HepG2 (cell line): Measurements from ENCODE around the gene ARVCF. TPM values are rescaled to one million over a fixed set of nuclear protein-coding genes. Genes with fewer than 3 reads are reported as not detected.

ENCODE experiments used
- ATAC-seq: fragments of 200-7000 bp; cut with Tn5 transposase; 3 replicates; pipeline ENCODE4 v1.9.1; 2020; ENCODE audit warnings: mild to moderate bottlenecking, moderate library complexity
- BruUV-seq: library from RNA; stranded (reverse); fragments of 400-500 nt; replicated peaks from 2 replicates; lab custom pipeline; 2021; lab: Mats Ljungman, UMichigan
- CTCF ChIA-PET: fragments of 300-600 bp; formaldehyde crosslinking; extraction: SDS; loops from one replicate; lab custom pipeline; 2021; ENCODE audit warnings: low total read pairs, inconsistent platforms, low intra/inter-chr PET ratio; lab: Yijun Ruan, JAX
- POLR2A ChIA-PET: fragments of 350-600 bp; sonication (Branson Sonifier 250); formaldehyde crosslinking; loops from one replicate; lab custom pipeline; 2020; ENCODE audit warnings: antibody characterized with exemption, inconsistent platforms; lab: Yijun Ruan, JAX
- DNase-seq: peaks from one replicate; pipeline ENCODE4 v3.0.0-alpha.2; 2015; ENCODE audit warnings: low spot score
- FAIRE-seq: peaks from 3 replicates; lab custom pipeline; 2011; peaks lifted over from hg19 to GRCh38; lab: Jason Lieb, UNC
- H2AFZ ChIP-seq: one replicate; pipeline ENCODE4 v1.6.1; 2011; ENCODE audit warnings: low read length, inconsistent platforms
- H3K27ac ChIP-seq: fragments of 300-600 bp; 3 replicates; pipeline ENCODE4 v1.8.0; 2011; ENCODE audit warnings: mixed run types, mild to moderate bottlenecking, mixed read lengths, low read length, inconsistent platforms; ENCODE audit not compliant: insufficient read depth; ENCODE audit errors: extremely low read length
- H3K27me3 ChIP-seq, 2 experiments: fragments of 200-600 bp in 1 of 2; 2 replicates in 1 of 2; 3 replicates in 1 of 2; pipeline versions ENCODE4 v1.6.0 to v1.8.0; 2011; ENCODE audit warnings: low read length in 2 of 2, mild to moderate bottlenecking in 2 of 2, moderate library complexity in 2 of 2, inconsistent platforms in 1 of 2; ENCODE audit not compliant: insufficient read depth in 2 of 2, control insufficient read depth in 1 of 2
- H3K36me3 ChIP-seq, 2 experiments: fragments of 200-600 bp in 1 of 2; replicated peaks in 1 of 2; 2 replicates in 1 of 2; 3 replicates in 1 of 2; pipeline versions ENCODE4 v1.5.1 to v1.8.0; 2011; ENCODE audit warnings: low read length in 2 of 2, inconsistent platforms in 1 of 2; ENCODE audit not compliant: insufficient read depth in 2 of 2, control insufficient read depth in 1 of 2
- H3K4me1 ChIP-seq: 2 replicates; pipeline ENCODE4 v1.5.1; 2012; ENCODE audit warnings: low read length, inconsistent platforms; ENCODE audit not compliant: insufficient read depth
- H3K4me2 ChIP-seq: 2 replicates; pipeline ENCODE4 v1.6.0; 2011; ENCODE audit warnings: low read depth, low read length, inconsistent platforms
- H3K4me3 ChIP-seq, 3 experiments: fragments of 200-600 bp in 1 of 3; sonication (generic), shearing (Covaris generic) in 1 of 3; replicated peaks in 1 of 3; 2 replicates each; pipeline ENCODE4 v1.5.1; 2011 to 2016; ENCODE audit warnings: low read length in 3 of 3, inconsistent platforms in 2 of 3, low read depth in 2 of 3, mild to moderate bottlenecking in 2 of 3, control low read depth in 1 of 3, mixed read lengths in 1 of 3; ENCODE audit not compliant: insufficient read depth in 1 of 3
- H3K79me2 ChIP-seq: one replicate; pipeline ENCODE4 v1.6.1; 2011; ENCODE audit warnings: low read length, inconsistent platforms; ENCODE audit not compliant: insufficient read depth
- H3K9ac ChIP-seq: 2 replicates; pipeline ENCODE4 v1.6.0; 2011; ENCODE audit warnings: mild to moderate bottlenecking, low read depth, low read length, inconsistent platforms; ENCODE audit not compliant: insufficient read depth
- H3K9me3 ChIP-seq: 2 replicates; pipeline ENCODE4 v1.5.1; 2012; ENCODE audit warnings: mild to moderate bottlenecking, low read length
- H4K20me1 ChIP-seq: 2 replicates; pipeline ENCODE4 v1.6.0; 2011; ENCODE audit warnings: inconsistent platforms, mild to moderate bottlenecking, low read length, moderate library complexity; ENCODE audit not compliant: insufficient read depth
- CHD4 ChIP-seq: fragments of 200-600 bp; sonication (generic); IDR thresholded peaks from 2 replicates; pipeline ENCODE4 v1.7.0; 2017; ENCODE audit warnings: mild to moderate bottlenecking, low read length, borderline replicate concordance
- FOXK2 ChIP-seq: fragments of 450-650 bp; IDR thresholded peaks from 2 replicates; pipeline ENCODE4 v1.6.1; 2016
- PHF5A ChIP-seq: IDR thresholded peaks from one replicate; pipeline ENCODE4 v1.6.1; 2018; ENCODE audit warnings: low read depth, missing genetic modification reagents; ENCODE audit not compliant: unreplicated experiment
- POLR2AphosphoS5 ChIP-seq: IDR thresholded peaks from 2 replicates; pipeline ENCODE4 v1.6.1; 2012; ENCODE audit warnings: low read depth, low read length
- ZNF432 ChIP-seq: sonication (generic); formaldehyde crosslinking; IDR thresholded peaks from 2 replicates; pipeline ENCODE4 v1.5.0; 2020; ENCODE audit warnings: missing genetic modification reagents, mild to moderate bottlenecking, borderline replicate concordance
- ZNF570 ChIP-seq: sonication (generic); formaldehyde crosslinking; IDR thresholded peaks from 2 replicates; pipeline ENCODE4 v1.4.0; 2020; ENCODE audit warnings: mild to moderate bottlenecking, missing genetic modification reagents, borderline replicate concordance
- WGBS: methylation state at CpG from one replicate; pipeline ENCODE4 v1.1.6; 2017; ENCODE audit warnings: low lambda C conversion rate; 5-methylcytosine and 5-hydroxymethylcytosine counted together
- in situ Hi-C: cut with HindIII; loops from 2 replicates; pipeline ENCODE4 v1.10.0; 2017; ENCODE audit warnings: low pct_unique_long_range_greater_than_20kb; ENCODE audit not compliant: extremely low pct_ligation_motif_present
- intact Hi-C: fragments of 100-400 bp; cut with micrococcal nuclease; formaldehyde crosslinking; loops from one replicate; pipeline ENCODE4 v1.10.0; 2022; ENCODE audit not compliant: unreplicated experiment
- polyA plus RNA-seq, 8 experiments: library from polyadenylated mRNA; depleted of rRNA in 3 of 8; stranded (reverse) in 7 of 8; unstranded in 1 of 8; fragments of >200 nt; fragmentation: Illumina TruSeq in 4 of 8; extraction: Trizol in 4 of 8; gene quantifications; 2 replicates each; pipeline versions ENCODE4 v1.2.1 to v1.2.3, GENCODE V29; 2011 to 2016; ENCODE audit warnings: low read depth in 4 of 8, missing spikeins in 1 of 8, mixed read lengths in 1 of 8; ENCODE audit not compliant: insufficient read depth in 1 of 8
- total RNA-seq, 5 experiments: library from RNA; depleted of rRNA; stranded (reverse); fragments of >200 nt; fragmentation: Illumina TruSeq; extraction: Trizol; gene quantifications; 2 replicates each; pipeline ENCODE4 v1.2.3, GENCODE V29; 2016; ENCODE audit warnings: low read depth in 1 of 5
- TF ChIP-seq, protein P1 (sequence below), 2 experiments: sonication (generic) in 1 of 2; formaldehyde crosslinking in 1 of 2; IDR thresholded peaks; 2 replicates each; pipeline versions ENCODE4 v1.5.1 to v1.6.1; 2011 to 2020; ENCODE audit warnings: borderline replicate concordance in 1 of 2, low read depth in 1 of 2, low read length in 1 of 2, mild to moderate bottlenecking in 1 of 2, missing genetic modification reagents in 1 of 2, moderate library complexity in 1 of 2

The ARVCF gene
- total and polyA plus RNA-seq, 2 of the 13 experiments (the other 11 are each of a cell fraction or from before 2014, with no cell fraction given): 16.4 to 17.7 TPM

DNA sequence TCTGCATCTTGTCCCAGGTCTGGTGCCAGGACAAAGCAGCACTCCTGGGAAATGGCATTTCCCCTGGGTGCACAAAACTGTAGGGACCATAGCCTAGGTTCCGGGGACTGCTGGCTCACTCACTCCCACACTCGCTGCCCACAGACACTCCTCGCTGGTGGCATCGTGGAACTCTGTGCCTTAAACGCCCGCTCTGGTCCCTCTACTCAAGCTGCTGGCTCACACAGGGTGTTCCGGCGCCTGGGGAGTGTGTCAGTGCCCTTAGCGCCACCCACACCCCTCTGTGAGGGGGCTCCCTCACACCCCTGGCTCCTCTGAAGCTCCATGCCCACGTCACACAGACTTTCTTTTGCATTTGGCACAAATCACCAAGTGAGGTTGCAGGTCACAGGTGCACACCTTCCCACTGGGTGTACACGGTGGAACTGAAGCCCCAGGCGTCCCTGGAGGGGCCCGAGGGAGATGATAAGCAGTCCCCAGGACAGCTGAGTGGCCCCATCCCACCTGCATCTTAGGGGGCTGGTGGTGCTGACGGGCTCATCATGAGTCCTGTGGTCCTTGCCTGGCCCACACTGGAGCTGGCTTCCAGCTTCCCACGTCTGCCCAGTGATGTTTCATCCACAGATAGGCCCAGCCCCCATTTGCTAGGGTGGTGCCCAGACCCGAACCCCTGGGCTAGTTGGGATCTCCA lies 40.2 kb upstream of the ARVCF start (continued):
- no peak for TF ChIP-seq PHF5A (CRISPR knock-in tag)
- TF ChIP-seq, protein P1, sequence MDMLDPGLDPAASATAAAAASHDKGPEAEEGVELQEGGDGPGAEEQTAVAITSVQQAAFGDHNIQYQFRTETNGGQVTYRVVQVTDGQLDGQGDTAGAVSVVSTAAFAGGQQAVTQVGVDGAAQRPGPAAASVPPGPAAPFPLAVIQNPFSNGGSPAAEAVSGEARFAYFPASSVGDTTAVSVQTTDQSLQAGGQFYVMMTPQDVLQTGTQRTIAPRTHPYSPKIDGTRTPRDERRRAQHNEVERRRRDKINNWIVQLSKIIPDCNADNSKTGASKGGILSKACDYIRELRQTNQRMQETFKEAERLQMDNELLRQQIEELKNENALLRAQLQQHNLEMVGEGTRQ (IDR thresholded peaks at IDR 0.05; ENCODE audit: low read depth, low read length): no peak
- TF ChIP-seq, protein P1 (CRISPR knock-in tag; IDR thresholded peaks at IDR 0.05; ENCODE audit: borderline replicate concordance): no peak

DNA sequence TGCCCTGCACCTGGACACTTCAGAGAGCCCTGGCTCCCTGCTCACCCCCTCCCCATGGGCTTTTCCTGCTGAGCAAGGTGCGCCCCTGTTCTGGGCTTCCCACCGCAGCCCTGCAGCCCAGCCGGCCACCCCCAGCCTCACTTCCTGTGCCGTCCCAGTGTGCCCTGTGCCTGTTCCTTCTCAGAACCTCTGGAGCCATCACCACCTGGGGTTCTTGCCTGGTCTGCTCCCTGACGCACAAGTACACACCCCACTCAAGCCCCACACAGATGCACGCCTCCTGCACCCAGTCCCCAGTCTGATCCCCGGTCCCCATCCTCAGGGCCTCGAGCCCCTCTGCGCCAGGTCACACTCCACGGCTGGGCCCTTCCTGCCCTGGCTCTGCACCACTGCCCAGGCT lies 39.5 kb upstream of the ARVCF start:
- no TSS peak for BruUV-seq
- H3K27me3 ChIP-seq: no peaks in the 10 kb centered on the region
- no peak overlapping the region for H2AFZ ChIP-seq
- H3K9ac ChIP-seq: no peak overlapping the region
- H3K79me2 ChIP-seq: no peaks in the 10 kb centered on the region
- ATAC-seq (no peak), FAIRE-seq (no peak), DNase-seq (no peak)
- H3K4me3 ChIP-seq: no peak overlapping the region
- in situ Hi-C loops: no loop called here
- TF ChIP-seq CHD4: no peak
- no peak for TF ChIP-seq POLR2AphosphoS5
- TF ChIP-seq ZNF570 (CRISPR knock-in tag): no peak
- TF ChIP-seq FOXK2: no peak
- TF ChIP-seq ZNF432: no peak
- CTCF ChIA-PET: no interaction called here
- no peak overlapping the region for H3K27ac ChIP-seq
- H3K4me2 ChIP-seq: no peak overlapping the region
- peaks cover 2 to 22% of the 10 kb centered on the region in 2 experiments; a peak in 3 of 5 replicates for H3K36me3 ChIP-seq
- no peaks in the 10 kb centered on the region for H3K9me3 ChIP-seq
- POLR2A ChIA-PET: interaction anchor here (0.6 kb wide), 1 partner anchor 13 kb away, joined by 4 read pairs; no protein-coding TSS in a partner anchor
- no peaks in the 10 kb centered on the region for H4K20me1 ChIP-seq
- H3K4me1 ChIP-seq: no peaks in the 10 kb centered on the region
- 96% methylated on average over 10 of the region's 10 CpGs for WGBS
- intact Hi-C loops: no loop called here
